Activated CD4-positive, alpha-beta T cell treated with anti-CD3 and anti-CD28 coated beads for 36 hours (primary cell): ENCODE data around the gene SLC66A3. TPM values are rescaled to one million over a fixed set of nuclear protein-coding genes. Genes with fewer than 3 reads are reported as not detected.

Experiments
- ATAC-seq: fragments of 200-7000 bp; cut with Tn5 transposase; one replicate; pipeline ENCODE4 v1.10.0; 2021; ENCODE audit warnings: mild to moderate bottlenecking, moderate library complexity
- CTCF ChIA-PET: fragments of 350-600 bp; sonication (Branson Sonifier 250); formaldehyde crosslinking; loops from one replicate; lab custom pipeline; 2021; ENCODE audit warnings: antibody characterized with exemption; lab: Charles Lee
- POLR2A ChIA-PET: fragments of 350-600 bp; sonication (Branson Sonifier 250); formaldehyde crosslinking; loops from one replicate; lab custom pipeline; 2021; ENCODE audit warnings: antibody characterized with exemption, inconsistent platforms; lab: Charles Lee
- DNase-seq: peaks from one replicate; pipeline ENCODE4 v3.0.0-alpha.2; 2020
- H3K27ac Mint-ChIP-seq: one replicate; pipeline ENCODE4 v1.8.0; 2021; ENCODE audit warnings: mixed read lengths
- H3K27me3 Mint-ChIP-seq: one replicate; pipeline ENCODE4 v1.8.0; 2021; ENCODE audit warnings: mixed read lengths
- H3K36me3 Mint-ChIP-seq: one replicate; pipeline ENCODE4 v1.8.0; 2021; ENCODE audit warnings: low read depth, mixed read lengths
- H3K4me1 Mint-ChIP-seq: one replicate; pipeline ENCODE4 v1.8.0; 2021; ENCODE audit warnings: mixed read lengths
- H3K4me3 Mint-ChIP-seq: one replicate; pipeline ENCODE4 v1.8.0; 2021; ENCODE audit warnings: mild to moderate bottlenecking, moderate library complexity, mixed read lengths
- H3K9me3 Mint-ChIP-seq: one replicate; pipeline ENCODE4 v1.8.0; 2021; ENCODE audit warnings: low read depth, mixed read lengths
- intact Hi-C, 2 experiments: fragments of 100-400 bp; cut with DNase I in 1 of 2; cut with micrococcal nuclease in 1 of 2; formaldehyde crosslinking; loops; one replicate each; pipeline versions ENCODE4 v1.14.2 to v1.15.1; 2022 to 2024; cut with DNase I, micrococcal nuclease
- total RNA-seq, 2 experiments: library from RNA; stranded (reverse); gene quantifications; one replicate each; pipeline ENCODE4 v1.2.3, GENCODE V29; 2021

The SLC66A3 gene
- total RNA-seq, 2 experiments from 2014 or later: 8.2 to 9.8 TPM

- no peaks in the 10 kb centered on the region for H3K36me3 Mint-ChIP-seq
- intact Hi-C loops: loop anchor here (1.0 to 10.0 kb wide), 13 partner anchors 22 to 1034 kb away; partner anchors contain the start of genes PDIA6 (in 2 of the 2), HPCAL1 (in 1 of the 2), LPIN1 (in 1 of the 2) and ODC1 (in 1 of the 2)
- H3K9me3 Mint-ChIP-seq: no peaks in the 10 kb centered on the region
- DNase-seq (peak; percentile 100), ATAC-seq (peak; percentile 95)
- H3K4me3 Mint-ChIP-seq: peak overlapping the region; percentile 73
- POLR2A ChIA-PET: interaction anchor here (0.7 to 1.4 kb wide), 3 partner anchors 22 to 25 kb away, joined by 3 to 4 read pairs (median 3); a partner anchor contains a TSS
- H3K4me1 Mint-ChIP-seq: peaks cover 15% of the 10 kb centered on the region
- peak overlapping the region; percentile 83 for H3K27ac Mint-ChIP-seq
- CTCF ChIA-PET: interaction anchor here (0.7 to 3.4 kb wide), 4 partner anchors 22 to 428 kb away, joined by 3 to 16 read pairs (median 5); a partner anchor contains a TSS
- no peaks in the 10 kb centered on the region for H3K27me3 Mint-ChIP-seq
Observed at GRCh38 chr2:11154923-11155380, 315 bp upstream of the SLC66A3 start.

GRCh38 chr2:11156396-11157075, 1.3 kb downstream of the SLC66A3 start:
- no peak overlapping the region for H3K27ac Mint-ChIP-seq
- ATAC-seq (no peak), DNase-seq (no peak)
- intact Hi-C loops: loop anchor here (5.0 to 10.0 kb wide), 2 partner anchors 618 to 854 kb away; partner anchors contain the start of gene HPCAL1 (in 1 of the 2)
- no peaks in the 10 kb centered on the region for H3K36me3 Mint-ChIP-seq
- CTCF ChIA-PET: interaction anchor here (3.4 kb wide), 1 partner anchor 24 kb away, joined by 16 read pairs; a partner anchor contains a TSS
- peaks cover 26% of the 10 kb centered on the region for H3K4me1 Mint-ChIP-seq
- H3K4me3 Mint-ChIP-seq: peak overlapping the region; percentile 73
- POLR2A ChIA-PET: interaction anchor here (1.4 kb wide), 1 partner anchor 27 kb away, joined by 4 read pairs; no protein-coding TSS in a partner anchor
- no peaks in the 10 kb centered on the region for H3K27me3 Mint-ChIP-seq
- no peaks in the 10 kb centered on the region for H3K9me3 Mint-ChIP-seq

GRCh38 chr2:11157296-11157695, 2.0 kb downstream of the SLC66A3 start:
- Mint-ChIP-seq H3K9me3 (no peaks in the 10 kb centered on the region), H3K4me1 (peaks cover 29% of the 10 kb centered on the region), H3K27me3 (no peaks in the 10 kb centered on the region), H3K36me3 (no peaks in the 10 kb centered on the region), H3K4me3 (no peak overlapping the region), H3K27ac (no peak overlapping the region)
- CTCF ChIA-PET: no interaction called here
- POLR2A ChIA-PET: no interaction called here
- no peak for DNase-seq
- no peak for ATAC-seq
- intact Hi-C loops: loop anchor here (5.0 to 10.0 kb wide), 2 partner anchors 618 to 855 kb away; partner anchors contain the start of gene HPCAL1 (in 1 of the 2)

GRCh38 chr2:11157731-11158130, 2.5 kb downstream of the SLC66A3 start:
- no peaks in the 10 kb centered on the region for H3K36me3 Mint-ChIP-seq
- H3K4me1 Mint-ChIP-seq: peaks cover 29% of the 10 kb centered on the region
- no peak for DNase-seq
- ATAC-seq: no peak
- ChIA-PET POLR2A (no interaction called here), CTCF (no interaction called here)
- intact Hi-C loops: loop anchor here (5.0 to 10.0 kb wide), 2 partner anchors 617 to 855 kb away; partner anchors contain the start of gene HPCAL1 (in 1 of the 2)
- no peaks in the 10 kb centered on the region for H3K9me3 Mint-ChIP-seq
- no peaks in the 10 kb centered on the region for H3K27me3 Mint-ChIP-seq
- no peak overlapping the region for H3K27ac Mint-ChIP-seq
- H3K4me3 Mint-ChIP-seq: no peak overlapping the region

- H3K27ac Mint-ChIP-seq: no peak overlapping the region
- intact Hi-C loops: loop anchor here (5.0 to 10.0 kb wide), 2 partner anchors 616 to 857 kb away; partner anchors contain the start of gene HPCAL1 (in 1 of the 2)
- ATAC-seq (no peak), DNase-seq (no peak)
- peaks cover 1% of the 10 kb centered on the region for H3K36me3 Mint-ChIP-seq
- H3K4me3 Mint-ChIP-seq: no peak overlapping the region
- ChIA-PET POLR2A (no interaction called here), CTCF (interaction anchor here (0.9 kb wide), 1 partner anchor 26 kb away, joined by 3 read pairs; a partner anchor contains a TSS)
- H3K9me3 Mint-ChIP-seq: no peaks in the 10 kb centered on the region
- no peaks in the 10 kb centered on the region for H3K27me3 Mint-ChIP-seq
- peaks cover 29% of the 10 kb centered on the region for H3K4me1 Mint-ChIP-seq
Observed at GRCh38 chr2:11158916-11159573, 3.8 kb downstream of the SLC66A3 start.

GRCh38 chr2:11159574-11160170, 4.4 kb downstream of the SLC66A3 start:
- peaks cover 23% of the 10 kb centered on the region for H3K4me1 Mint-ChIP-seq
- no peaks in the 10 kb centered on the region for H3K27me3 Mint-ChIP-seq
- intact Hi-C loops: loop anchor here (5.0 to 10.0 kb wide), 2 partner anchors 615 to 857 kb away; partner anchors contain the start of gene HPCAL1 (in 1 of the 2)
- ChIA-PET POLR2A (no interaction called here), CTCF (interaction anchor here (0.9 kb wide), 1 partner anchor 27 kb away, joined by 3 read pairs; a partner anchor contains a TSS)
- no peak overlapping the region for H3K27ac Mint-ChIP-seq
- H3K36me3 Mint-ChIP-seq: peaks cover 2% of the 10 kb centered on the region
- ATAC-seq (no peak), DNase-seq (no peak)
- H3K9me3 Mint-ChIP-seq: no peaks in the 10 kb centered on the region
- H3K4me3 Mint-ChIP-seq: no peak overlapping the region

- ChIA-PET CTCF (interaction anchor here (1.7 kb wide), 1 partner anchor 28 kb away, joined by 6 read pairs; a partner anchor contains a TSS), POLR2A (no interaction called here)
- DNase-seq: no peak
- H3K27ac Mint-ChIP-seq: peak overlapping the region; percentile 82
- H3K4me1 Mint-ChIP-seq: peaks cover 23% of the 10 kb centered on the region
- H3K36me3 Mint-ChIP-seq: peaks cover 2% of the 10 kb centered on the region
- no peaks in the 10 kb centered on the region for H3K9me3 Mint-ChIP-seq
- intact Hi-C loops: no loop called here
- H3K4me3 Mint-ChIP-seq: no peak overlapping the region
- ATAC-seq: no peak
- no peaks in the 10 kb centered on the region for H3K27me3 Mint-ChIP-seq
Observed at GRCh38 chr2:11160256-11160655, 5.0 kb downstream of the SLC66A3 start.

- Mint-ChIP-seq H3K27ac (peak overlapping the region; percentile 82), H3K9me3 (no peaks in the 10 kb centered on the region), H3K4me3 (peak overlapping the region; percentile 6), H3K36me3 (peaks cover 2% of the 10 kb centered on the region), H3K4me1 (peaks cover 21% of the 10 kb centered on the region), H3K27me3 (no peaks in the 10 kb centered on the region)
- DNase-seq (peak; percentile 17), ATAC-seq (peak; percentile 90)
- ChIA-PET CTCF (interaction anchor here (1.7 kb wide), 1 partner anchor 29 kb away, joined by 6 read pairs; a partner anchor contains a TSS), POLR2A (interaction anchor here (0.7 kb wide), 1 partner anchor 19 kb away, joined by 4 read pairs; no protein-coding TSS in a partner anchor)
- intact Hi-C loops: no loop called here
Observed at GRCh38 chr2:11160731-11161455, 5.6 kb downstream of the SLC66A3 start.

GRCh38 chr2:11161747-11162146, 6.5 kb downstream of the SLC66A3 start:
- H3K4me3 Mint-ChIP-seq: no peak overlapping the region
- DNase-seq (no peak), ATAC-seq (no peak)
- H3K27me3 Mint-ChIP-seq: no peaks in the 10 kb centered on the region
- H3K36me3 Mint-ChIP-seq: peaks cover 2% of the 10 kb centered on the region
- H3K27ac Mint-ChIP-seq: no peak overlapping the region
- no peaks in the 10 kb centered on the region for H3K9me3 Mint-ChIP-seq
- peaks cover 15% of the 10 kb centered on the region for H3K4me1 Mint-ChIP-seq
- intact Hi-C loops: no loop called here
- ChIA-PET CTCF (interaction anchor here (1.1 to 1.7 kb wide), 2 partner anchors 30 to 37 kb away, joined by 4 to 6 read pairs; a partner anchor contains a TSS), POLR2A (interaction anchor here (0.7 kb wide), 1 partner anchor 18 kb away, joined by 4 read pairs; no protein-coding TSS in a partner anchor)
